HG03378 (cell line): ENCODE results near the gene ASCC3.

Experiments used
- ATAC-seq: cut with Tn5 transposase; IDR thresholded peaks from one replicate; pipeline ENCODE4 v1.9.1; 2021; ENCODE audit warnings: mild to moderate bottlenecking, moderate library complexity; ENCODE audit not compliant: unreplicated experiment

Gene ASCC3, protein sequence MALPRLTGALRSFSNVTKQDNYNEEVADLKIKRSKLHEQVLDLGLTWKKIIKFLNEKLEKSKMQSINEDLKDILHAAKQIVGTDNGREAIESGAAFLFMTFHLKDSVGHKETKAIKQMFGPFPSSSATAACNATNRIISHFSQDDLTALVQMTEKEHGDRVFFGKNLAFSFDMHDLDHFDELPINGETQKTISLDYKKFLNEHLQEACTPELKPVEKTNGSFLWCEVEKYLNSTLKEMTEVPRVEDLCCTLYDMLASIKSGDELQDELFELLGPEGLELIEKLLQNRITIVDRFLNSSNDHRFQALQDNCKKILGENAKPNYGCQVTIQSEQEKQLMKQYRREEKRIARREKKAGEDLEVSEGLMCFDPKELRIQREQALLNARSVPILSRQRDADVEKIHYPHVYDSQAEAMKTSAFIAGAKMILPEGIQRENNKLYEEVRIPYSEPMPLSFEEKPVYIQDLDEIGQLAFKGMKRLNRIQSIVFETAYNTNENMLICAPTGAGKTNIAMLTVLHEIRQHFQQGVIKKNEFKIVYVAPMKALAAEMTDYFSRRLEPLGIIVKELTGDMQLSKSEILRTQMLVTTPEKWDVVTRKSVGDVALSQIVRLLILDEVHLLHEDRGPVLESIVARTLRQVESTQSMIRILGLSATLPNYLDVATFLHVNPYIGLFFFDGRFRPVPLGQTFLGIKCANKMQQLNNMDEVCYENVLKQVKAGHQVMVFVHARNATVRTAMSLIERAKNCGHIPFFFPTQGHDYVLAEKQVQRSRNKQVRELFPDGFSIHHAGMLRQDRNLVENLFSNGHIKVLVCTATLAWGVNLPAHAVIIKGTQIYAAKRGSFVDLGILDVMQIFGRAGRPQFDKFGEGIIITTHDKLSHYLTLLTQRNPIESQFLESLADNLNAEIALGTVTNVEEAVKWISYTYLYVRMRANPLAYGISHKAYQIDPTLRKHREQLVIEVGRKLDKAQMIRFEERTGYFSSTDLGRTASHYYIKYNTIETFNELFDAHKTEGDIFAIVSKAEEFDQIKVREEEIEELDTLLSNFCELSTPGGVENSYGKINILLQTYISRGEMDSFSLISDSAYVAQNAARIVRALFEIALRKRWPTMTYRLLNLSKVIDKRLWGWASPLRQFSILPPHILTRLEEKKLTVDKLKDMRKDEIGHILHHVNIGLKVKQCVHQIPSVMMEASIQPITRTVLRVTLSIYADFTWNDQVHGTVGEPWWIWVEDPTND (N-terminal part only)

GRCh38 chr6:100880853-100881706, at the start of gene ASCC3:
Gene ASCC3 (minus strand): TSS chr6:100881329. CDS start chr6:100867997, 13,332 bp downstream.
- peak; percentile 90 for ATAC-seq

DNA sequence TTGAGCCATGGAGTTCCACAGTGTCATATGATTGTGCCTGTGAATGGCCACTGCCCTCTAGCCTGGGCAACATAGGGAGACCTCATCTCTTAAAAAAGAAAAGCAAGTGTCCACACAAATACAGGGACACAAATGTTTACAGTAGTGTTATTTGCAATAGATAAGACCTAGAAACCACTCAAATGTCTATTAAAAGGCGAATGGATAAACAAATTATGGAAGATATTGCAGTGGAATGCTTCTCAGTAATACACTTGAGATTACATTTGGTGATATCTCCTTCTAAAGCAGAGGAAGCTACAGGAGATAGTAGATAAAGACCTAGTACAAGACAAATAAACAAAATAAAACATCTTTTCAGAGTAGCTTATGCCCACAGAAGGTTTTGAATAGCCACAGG, 44.6 kb upstream of the ASCC3 start:
- ATAC-seq: no peak

- no peak for ATAC-seq
Observed at GRCh38 chr6:100924534-100925227, 43.6 kb upstream of the ASCC3 start.

DNA sequence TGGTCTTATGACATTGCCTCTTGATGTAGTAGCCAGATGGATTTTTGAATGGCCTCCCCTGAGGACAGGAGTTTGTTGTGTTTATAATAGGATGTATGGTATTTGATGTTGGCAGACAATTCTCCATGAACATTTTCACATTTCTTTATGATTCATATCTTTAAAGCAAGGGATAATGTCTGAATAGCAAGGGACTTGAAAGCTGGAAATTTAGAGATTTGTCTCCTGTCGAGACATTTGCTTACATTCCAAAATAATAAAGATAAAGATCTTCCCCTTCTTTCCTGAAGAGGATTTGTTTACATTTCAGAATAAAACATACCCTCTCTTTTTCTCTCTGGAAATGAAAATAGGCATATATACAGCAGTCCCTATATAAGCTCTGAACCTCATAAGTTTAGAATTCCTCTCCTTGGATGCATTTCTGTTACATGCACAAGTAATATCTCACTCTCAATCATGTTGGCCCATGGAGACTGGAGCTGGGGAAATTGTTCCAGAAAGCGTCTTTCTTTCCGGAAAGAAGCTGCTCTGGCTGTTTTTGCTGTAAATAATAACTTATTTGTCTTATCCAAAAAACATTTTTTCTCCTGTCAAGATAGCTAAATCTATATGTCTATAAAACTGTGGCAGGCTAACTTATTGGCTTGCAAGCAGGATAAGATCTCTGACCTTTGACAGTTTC, 42.5 kb upstream of the ASCC3 start:
- no peak for ATAC-seq

DNA sequence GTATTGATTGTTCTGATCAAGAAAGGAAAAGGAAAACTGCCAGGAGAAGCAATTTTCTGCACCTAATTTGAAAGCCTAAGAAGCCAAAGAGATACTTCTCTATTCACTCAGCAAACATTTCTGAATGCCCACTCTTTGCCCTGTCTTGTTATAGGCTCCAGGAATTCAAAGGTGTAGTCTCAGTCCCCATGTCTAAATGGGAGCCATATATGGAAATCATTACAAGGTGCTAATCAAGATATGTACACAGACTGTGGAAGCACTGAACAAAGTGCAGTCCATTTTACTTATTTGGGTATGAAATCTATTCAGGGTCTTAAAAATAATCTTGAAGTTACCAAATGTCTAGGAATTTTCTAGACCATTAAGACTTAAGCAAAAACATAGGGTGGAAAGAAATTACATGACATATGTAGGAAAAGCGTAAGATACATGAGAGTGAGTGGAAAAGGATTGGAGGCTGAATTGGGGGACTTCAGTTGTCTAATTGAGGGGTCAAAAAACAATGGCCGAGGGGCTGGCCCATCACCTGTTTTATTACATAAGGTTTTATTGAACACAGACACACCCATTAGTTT, 39.0 kb upstream of the ASCC3 start:
- no peak for ATAC-seq

GRCh38 chr6:100918152-100918551, 37.0 kb upstream of the ASCC3 start:
- no peak for ATAC-seq

DNA sequence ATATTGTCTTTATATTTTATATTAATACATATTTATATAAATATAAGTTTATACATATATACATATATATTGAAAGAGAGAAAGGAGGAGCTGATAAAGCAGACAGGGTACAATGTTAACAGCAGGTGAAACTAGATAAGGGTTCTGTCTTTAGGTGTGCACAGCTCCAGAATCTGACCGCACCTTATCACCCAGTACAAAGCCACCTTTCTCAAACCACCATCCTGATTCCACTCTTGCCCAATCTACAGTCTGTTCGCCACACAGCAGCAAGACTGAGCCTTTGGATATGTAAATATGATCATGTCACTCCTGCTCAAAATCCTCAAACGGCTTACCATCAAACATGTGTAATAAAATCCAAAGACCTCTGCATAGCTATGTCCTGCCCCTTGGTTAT, 34.7 kb upstream of the ASCC3 start:
- ATAC-seq: no peak

GRCh38 chr6:100913400-100914276, 32.5 kb upstream of the ASCC3 start:
- no peak for ATAC-seq

GRCh38 chr6:100906325-100906724, 25.2 kb upstream of the ASCC3 start:
- ATAC-seq: no peak

DNA sequence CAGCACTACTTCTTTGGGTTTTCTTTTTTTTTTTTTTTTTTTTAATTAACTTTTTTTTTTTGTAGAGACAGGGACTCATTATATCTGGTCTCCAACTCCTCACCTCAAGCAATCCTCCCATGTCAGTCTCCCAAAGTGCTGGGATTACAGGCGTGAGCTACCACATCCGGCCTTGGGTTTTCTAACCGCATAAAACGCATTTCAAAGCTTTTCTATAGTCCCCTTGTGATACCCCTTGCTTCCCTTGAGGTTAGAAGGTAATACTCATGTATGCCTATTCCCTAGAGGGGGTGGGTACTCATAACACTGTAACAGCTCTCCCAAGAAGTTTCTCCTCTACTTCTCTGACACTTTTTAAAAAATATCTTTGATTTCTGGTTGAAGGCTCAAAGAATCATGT, 23.9 kb upstream of the ASCC3 start:
- ATAC-seq: no peak

DNA sequence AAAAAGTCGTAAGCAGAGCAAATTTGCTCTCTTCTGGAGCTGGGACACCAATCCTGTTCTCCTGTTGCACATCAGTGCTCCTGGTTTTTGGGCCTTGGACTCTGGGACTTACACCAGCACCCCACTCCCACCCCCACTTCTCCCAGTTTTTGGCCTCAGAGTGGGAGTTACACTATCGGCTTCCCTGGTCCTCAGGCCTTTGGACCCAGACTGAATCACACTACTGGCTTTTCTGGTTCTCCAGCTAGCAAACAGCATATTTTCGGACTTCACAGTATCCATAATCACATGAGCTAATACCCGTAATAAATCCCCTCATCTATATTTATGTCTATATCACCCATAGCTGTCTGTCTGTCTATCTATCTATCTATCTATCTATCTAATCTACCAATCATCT, 23.2 kb upstream of the ASCC3 start:
- no peak for ATAC-seq

DNA sequence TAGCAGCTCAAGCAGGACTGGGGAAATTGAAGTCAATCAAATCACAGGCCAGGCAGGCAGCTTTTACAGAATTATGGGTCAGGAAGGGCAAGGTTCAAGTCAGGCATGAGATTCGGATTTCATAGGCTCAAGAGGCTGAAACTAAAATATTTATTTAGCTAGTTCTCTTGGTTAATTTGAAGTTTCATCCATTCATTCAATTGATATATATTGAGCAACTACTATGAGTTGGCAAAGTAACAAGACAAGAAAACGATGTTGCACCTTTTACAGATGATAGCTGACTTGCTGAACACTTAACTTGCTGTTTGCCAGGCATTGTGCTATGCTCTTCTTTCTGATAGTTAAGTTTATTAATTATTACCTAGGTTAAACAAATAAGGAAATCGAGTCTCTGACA, 20.5 kb upstream of the ASCC3 start:
- ATAC-seq: no peak

DNA sequence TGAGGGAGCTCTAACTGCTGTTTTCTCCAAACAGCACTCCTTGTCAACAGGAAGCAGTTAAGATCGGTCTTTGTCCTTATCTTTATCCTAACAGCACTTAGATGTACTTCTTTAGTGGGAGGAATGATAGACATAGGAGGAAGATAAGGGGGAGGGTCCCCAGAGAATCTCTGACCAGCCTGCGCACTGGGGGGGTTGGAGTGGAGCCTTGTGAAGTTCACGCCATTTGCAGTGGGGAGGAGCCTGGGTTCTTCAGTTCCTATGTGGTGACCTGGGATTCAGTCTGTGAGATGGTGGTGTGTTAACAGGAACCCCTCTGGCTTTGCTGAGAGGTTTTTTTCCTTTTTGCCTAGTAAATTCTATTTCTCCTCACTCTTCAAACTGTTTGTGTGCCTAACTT, 18.1 kb upstream of the ASCC3 start:
- no peak for ATAC-seq

GRCh38 chr6:100897671-100898070, 16.5 kb upstream of the ASCC3 start:
- ATAC-seq: no peak

DNA sequence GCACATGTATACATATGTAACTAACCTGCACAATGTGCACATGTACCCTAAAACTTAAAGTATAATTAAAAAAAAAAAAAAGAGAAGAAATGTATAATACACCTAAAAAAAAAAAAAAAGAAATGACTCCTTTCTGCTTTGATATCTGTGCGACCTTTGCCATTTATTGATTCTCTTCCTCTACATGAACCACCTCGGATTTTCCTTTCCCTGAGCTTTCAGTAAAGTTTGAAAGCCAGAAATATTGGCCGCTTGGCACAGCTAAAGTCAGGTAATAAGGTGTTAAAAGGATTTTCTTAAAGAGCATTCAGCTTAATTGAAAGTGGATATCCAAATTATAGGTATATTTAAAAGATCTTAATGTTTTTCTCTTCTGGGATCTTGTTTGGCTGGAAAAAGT, 12.6 kb upstream of the ASCC3 start:
- ATAC-seq: no peak

- no peak for ATAC-seq
Observed at GRCh38 chr6:100892693-100893092, 11.6 kb upstream of the ASCC3 start.

DNA sequence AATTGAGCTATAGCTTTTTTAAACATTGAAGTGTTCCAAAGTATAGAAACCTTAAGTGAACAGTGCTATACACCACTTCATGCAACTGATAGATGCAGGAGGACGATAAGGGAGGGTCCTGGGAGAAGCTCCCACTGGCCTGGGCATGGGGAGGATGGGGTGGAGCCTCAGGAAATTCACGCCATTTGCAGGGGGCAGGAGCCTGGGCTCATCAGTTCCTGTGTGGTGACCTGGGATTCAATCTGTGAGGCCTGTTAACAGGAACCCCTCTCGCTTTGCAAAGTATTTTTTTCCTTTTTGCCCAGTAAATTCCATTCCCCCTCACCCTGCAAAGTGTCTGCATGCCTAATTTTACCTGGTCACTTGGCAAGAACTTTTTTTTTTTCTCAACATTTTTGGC, 11.0 kb upstream of the ASCC3 start:
- ATAC-seq: no peak

DNA sequence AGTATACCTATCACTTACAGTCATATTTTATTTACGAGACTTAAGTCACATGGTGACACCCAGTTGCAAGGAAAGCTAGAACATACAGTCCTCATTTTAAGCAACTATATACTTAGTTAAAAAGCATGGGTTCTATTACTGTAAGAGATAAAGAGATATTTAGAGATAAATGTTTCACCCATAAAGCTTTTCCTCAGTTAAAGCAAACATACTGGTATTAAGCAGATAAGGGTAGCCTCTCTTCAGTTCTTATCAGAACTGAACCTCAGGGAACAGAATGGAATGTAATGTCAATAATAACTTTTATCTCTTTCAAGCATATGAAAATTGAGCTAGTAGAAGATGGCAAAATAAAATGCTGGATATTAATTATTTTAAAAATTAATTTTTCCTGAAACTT, 9.9 kb upstream of the ASCC3 start:
- ATAC-seq: no peak
